ENCODE data around the gene PIK3C3.
A peak's percentile ranks its signal among the peaks of the same experiment; 100 is the strongest.

Gene PIK3C3

GRCh38 chr18:42053188-42053781 is 98.3 kb downstream of the PIK3C3 start:
- no peak overlapping the region for H3K9ac ChIP-seq (ENCODE audit: low read length)

GRCh38 chr18:42064109-42064508 is 109.1 kb downstream of the PIK3C3 start:
- Histone ChIP-seq H3K9me3 (ENCODE audit: low read length) (no peaks in the 10 kb centered on the region), H3K27ac (ENCODE audit: low read depth, low read length, poor library complexity, severe bottlenecking) (no peak overlapping the region), H3K36me3 (ENCODE audit: insufficient read depth, low read length) (peaks cover 12% of the 10 kb centered on the region), H3K9me2 (ENCODE audit: low read depth, low read length) (no peaks in the 10 kb centered on the region), H3K4me1 (ENCODE audit: insufficient read depth, low read length, severe bottlenecking) (no peaks in the 10 kb centered on the region), H2AFZ (ENCODE audit: low read length) (no peak overlapping the region), H3K9ac (ENCODE audit: low read length) (no peak overlapping the region), H4K20me1 (ENCODE audit: insufficient read depth, low read length) (no peaks in the 10 kb centered on the region), H3K27me3 (ENCODE audit: insufficient read depth, low read length) (no peaks in the 10 kb centered on the region), H3K79me2 (ENCODE audit: insufficient read depth, low read length) (no peaks in the 10 kb centered on the region), H3F3A (ENCODE audit: insufficient read depth, low read length) (no peaks in the 10 kb centered on the region), H3K4me2 (ENCODE audit: low read length) (no peak overlapping the region), H3K4me3 (ENCODE audit: low read depth, low read length, poor library complexity, severe bottlenecking) (no peak overlapping the region)
- no peak for TF ChIP-seq EZH2 (IDR thresholded peaks at IDR 0.05; ENCODE audit: borderline replicate concordance, low read length)
- no peak for TF ChIP-seq CTCF (IDR thresholded peaks at IDR 0.05; ENCODE audit: low read length)

More at GRCh38 chr18:42053188-42053781, 98.3 kb downstream of the PIK3C3 start:
- Histone ChIP-seq H3K9me3 (ENCODE audit: low read length) (no peaks in the 10 kb centered on the region), H2AFZ (ENCODE audit: low read length) (no peak overlapping the region), H4K20me1 (ENCODE audit: insufficient read depth, low read length) (no peaks in the 10 kb centered on the region), H3K36me3 (ENCODE audit: insufficient read depth, low read length) (peaks cover 17% of the 10 kb centered on the region; the same call in 1 of the 2 replicates), H3F3A (ENCODE audit: insufficient read depth, low read length) (peaks cover 5% of the 10 kb centered on the region; the same call in 1 of the 2 replicates), H3K27me3 (ENCODE audit: insufficient read depth, low read length) (no peaks in the 10 kb centered on the region), H3K27ac (ENCODE audit: low read depth, low read length, poor library complexity, severe bottlenecking) (no peak overlapping the region), H3K4me2 (ENCODE audit: low read length) (no peak overlapping the region), H3K4me3 (ENCODE audit: low read depth, low read length, poor library complexity, severe bottlenecking) (no peak overlapping the region), H3K79me2 (ENCODE audit: insufficient read depth, low read length) (no peaks in the 10 kb centered on the region), H3K9me2 (ENCODE audit: low read depth, low read length) (no peaks in the 10 kb centered on the region), H3K4me1 (ENCODE audit: insufficient read depth, low read length, severe bottlenecking) (no peaks in the 10 kb centered on the region)
- peak; percentile 81 for TF ChIP-seq CTCF (IDR thresholded peaks at IDR 0.05; ENCODE audit: low read length)
- no peak for TF ChIP-seq EZH2 (IDR thresholded peaks at IDR 0.05; ENCODE audit: borderline replicate concordance, low read length)

GRCh38 chr18:42067518-42067917 is 112.5 kb downstream of the PIK3C3 start:
- Histone ChIP-seq H3K27ac (ENCODE audit: low read depth, low read length, poor library complexity, severe bottlenecking) (no peak overlapping the region), H2AFZ (ENCODE audit: low read length) (no peak overlapping the region), H3K9me3 (ENCODE audit: low read length) (no peaks in the 10 kb centered on the region), H3K4me1 (ENCODE audit: insufficient read depth, low read length, severe bottlenecking) (no peaks in the 10 kb centered on the region), H3F3A (ENCODE audit: insufficient read depth, low read length) (no peaks in the 10 kb centered on the region), H3K4me3 (ENCODE audit: low read depth, low read length, poor library complexity, severe bottlenecking) (no peak overlapping the region), H4K20me1 (ENCODE audit: insufficient read depth, low read length) (no peaks in the 10 kb centered on the region), H3K79me2 (ENCODE audit: insufficient read depth, low read length) (no peaks in the 10 kb centered on the region), H3K27me3 (ENCODE audit: insufficient read depth, low read length) (no peaks in the 10 kb centered on the region), H3K9ac (ENCODE audit: low read length) (no peak overlapping the region), H3K9me2 (ENCODE audit: low read depth, low read length) (no peaks in the 10 kb centered on the region), H3K4me2 (ENCODE audit: low read length) (no peak overlapping the region), H3K36me3 (ENCODE audit: insufficient read depth, low read length) (peaks cover 20% of the 10 kb centered on the region)
- TF ChIP-seq EZH2 (IDR thresholded peaks at IDR 0.05; ENCODE audit: borderline replicate concordance, low read length) (no peak), CTCF (IDR thresholded peaks at IDR 0.05; ENCODE audit: low read length) (no peak)
